ENCODE results near the gene SLX4.

The SLX4 gene

DNA sequence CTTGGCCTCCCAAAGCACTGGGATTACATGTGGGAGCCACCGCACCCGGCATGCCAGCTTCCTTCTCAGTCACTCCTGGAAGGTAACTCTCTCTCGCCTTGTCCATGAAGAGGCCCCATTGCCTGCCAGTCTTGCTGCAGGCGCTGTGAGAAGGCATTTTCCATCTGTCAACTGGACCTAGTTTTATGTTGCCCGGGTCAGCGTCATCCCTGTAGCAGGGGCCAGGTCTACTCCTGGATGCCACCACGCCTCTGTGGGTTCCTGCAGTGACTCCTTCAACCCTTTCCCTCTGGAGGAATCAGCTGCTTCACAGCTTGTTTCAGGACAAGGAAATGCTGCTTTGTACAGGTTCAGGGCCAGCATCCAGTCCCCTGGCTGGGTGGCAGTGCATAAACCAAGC, 31.6 kb downstream of the SLX4 start:
- no peak for DNase-seq

DNA sequence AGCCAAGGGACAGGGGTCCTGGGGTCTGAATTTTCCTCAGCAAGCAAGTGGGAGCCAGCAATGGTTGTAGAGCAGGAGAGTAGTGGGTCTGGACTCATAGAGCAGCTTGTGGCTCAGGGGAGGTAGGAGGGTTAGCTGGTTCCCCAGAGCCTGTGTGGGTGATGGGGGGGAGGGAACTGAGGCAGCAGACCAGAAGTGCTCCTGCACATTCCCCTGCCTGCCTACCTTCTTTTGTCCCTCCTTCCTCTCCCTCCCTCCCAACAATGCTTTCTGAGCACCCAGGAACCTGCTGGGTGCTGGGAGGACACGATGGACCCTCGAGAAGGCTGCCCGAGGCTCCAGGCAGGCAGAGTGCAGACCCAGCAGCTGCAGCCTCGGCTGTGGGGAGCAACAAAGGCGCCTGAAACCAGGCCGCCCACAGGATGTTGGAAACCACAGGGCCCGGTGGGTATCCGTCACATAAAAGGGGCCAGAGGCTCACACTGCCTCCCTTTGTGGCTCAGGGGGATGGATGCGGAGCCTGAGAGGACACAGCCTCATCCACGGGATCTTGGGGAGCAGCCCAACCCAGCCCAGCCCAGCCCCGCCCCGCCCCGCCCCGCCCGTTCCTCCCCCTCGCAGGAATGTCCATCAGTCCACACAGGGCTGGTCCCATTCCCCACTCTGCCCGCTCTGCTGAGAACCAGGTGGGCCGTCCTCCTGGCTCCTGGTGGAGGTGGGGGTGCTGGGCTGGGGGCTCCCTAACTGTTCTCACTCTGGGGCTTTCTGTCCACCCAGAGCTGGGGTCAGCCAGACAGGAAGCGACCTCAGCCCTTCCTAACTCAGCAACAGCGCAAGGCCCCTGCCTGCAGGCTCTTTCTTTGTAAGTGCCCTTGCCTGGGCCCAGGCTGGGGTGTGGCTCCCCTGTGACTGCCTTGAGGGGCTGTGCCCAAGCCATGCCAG, 32.5 kb downstream of the SLX4 start:
- DNase-seq: peak; percentile 71

DNA sequence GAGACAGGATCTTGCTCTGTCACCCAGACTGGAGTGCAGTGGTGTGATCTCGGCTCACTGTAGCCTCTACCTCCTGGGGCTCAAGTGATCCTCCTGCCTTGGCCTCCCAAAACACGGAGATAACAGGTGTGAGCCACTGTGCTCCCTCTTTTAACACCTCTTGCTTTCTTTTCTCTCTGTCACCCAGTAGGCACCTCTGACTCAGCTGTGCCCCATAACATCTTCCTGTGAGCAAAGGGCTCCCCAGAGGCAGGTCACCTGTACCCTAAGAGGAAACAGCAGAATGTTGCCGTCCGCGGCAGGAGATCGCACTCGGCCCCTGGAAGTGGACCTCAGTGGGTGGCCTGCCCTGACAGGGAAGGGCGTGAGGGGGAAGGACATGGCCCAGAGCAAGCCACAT, 33.3 kb downstream of the SLX4 start:
- peak; percentile 71 for DNase-seq

DNA sequence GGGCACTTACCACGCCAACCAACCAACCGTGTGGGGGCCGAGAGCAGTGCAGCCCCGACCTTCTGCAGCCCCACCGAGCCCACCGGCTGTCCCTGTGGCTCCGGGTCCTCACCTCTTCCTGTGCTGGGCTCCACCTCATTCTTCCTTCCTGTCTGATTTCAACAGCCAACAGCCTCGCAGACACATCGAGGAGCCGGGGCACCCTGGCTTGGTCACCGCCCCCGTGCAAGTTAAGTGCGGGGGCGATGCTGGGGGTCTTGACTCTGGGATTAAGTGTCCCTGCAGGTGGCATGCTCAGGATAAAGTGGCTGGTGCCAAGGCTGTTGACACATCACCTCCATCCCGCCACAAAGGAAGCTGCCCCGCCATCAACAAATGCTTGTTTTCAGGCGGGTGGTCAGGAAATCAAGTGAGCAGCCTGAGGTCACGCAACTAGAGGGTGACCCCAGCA, 34.1 kb downstream of the SLX4 start, which contains the start of gene NLRC3:
TSS of gene NLRC3 (minus strand) at position 102 of the 451 bp plus-strand sequence. CDS start 12,367 bp downstream, outside the sequence.
- peak; percentile 74 for DNase-seq

DNA sequence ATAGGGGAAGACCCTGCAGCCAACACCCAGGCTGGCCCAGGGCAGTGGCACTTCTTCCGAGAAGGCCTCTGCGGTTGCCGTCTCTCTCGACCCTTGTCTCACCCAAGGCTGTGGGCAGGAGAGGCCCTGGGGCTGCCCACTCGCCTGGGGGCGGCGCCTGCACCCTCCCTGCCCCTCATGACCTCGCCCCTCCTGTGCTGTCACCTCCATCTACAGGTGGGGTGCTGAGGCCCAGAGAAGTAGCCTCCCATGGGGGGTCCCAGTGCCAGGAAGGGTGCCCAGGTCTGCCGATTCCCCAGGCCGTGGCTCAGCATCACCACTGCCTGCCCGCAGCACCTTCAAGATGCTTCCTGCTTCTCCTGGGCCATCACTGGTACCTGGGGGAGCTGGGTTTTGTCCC, 35.2 kb downstream of the SLX4 start:
- DNase-seq: peak; percentile 54

DNA sequence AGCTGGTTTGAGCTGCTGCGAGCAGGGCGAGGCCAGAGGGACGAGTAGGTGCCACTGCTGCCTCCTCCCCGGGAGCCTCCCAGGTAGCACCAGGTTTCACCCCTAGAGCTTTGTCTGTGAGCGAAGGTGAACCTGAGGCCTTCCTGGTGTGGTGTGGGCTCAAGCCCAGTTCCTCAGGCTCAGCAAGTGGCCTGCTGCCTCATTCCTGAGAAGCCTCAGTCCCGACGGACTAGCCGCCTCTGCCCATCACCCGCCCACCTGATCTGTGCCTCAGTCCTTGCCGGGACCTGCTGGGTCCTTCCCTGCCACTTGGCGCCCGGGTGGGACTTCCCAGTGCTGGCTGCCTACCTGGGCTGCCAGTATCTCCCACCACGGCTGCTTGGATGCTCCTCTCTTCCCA, 35.9 kb downstream of the SLX4 start:
- DNase-seq: no peak

DNA sequence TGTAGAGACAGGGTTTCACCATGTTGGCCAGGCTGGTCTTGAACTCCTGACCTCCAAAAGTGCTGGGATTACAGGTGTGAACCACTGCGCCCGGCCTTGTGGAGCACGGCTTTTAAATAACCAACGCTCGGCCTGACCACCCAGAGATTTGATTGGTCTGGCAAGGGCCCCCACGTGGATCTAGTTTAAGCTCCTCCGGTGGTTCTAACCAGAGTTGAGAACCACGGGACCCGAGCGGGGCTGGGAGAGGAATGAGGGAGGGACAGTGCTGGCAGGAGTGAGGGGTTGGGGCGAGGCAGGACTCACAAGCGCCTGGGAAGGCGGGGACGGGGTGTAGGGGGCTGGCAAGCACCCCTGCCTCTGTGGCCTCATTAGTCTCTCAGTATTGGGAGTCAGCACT, 37.2 kb downstream of the SLX4 start:
- DNase-seq: no peak

DNA sequence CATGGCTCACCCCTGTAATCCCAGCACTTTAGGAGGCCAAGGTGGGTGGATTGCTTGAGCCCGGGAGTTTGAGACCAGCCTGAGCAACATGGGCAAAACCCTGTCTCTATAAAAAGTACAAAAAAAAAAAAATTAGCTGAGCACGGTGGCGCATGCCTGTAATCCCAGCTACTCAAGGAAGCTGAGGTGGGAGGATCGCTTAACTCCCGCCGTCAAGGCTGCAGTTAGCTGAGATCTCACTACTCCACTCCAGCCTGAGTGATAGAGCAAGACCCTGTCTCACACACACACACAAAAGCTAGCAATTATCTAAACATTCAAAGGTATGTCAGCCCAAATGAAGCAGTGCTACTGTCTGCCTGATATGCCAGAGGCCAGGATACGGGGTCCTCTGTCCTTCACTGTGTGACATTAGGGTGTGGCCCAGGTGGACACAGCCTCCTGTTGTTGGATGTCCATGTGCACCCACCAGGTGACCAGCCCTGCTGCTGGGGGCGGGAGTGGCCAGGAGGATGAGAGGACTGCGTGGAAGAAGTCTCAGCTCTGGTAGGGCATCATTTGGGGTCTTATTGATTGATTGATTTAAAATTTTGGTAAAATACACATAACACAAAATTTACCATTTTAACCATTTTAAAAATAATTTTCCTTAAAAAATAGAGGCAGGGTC, 38.1 kb downstream of the SLX4 start:
- no peak for DNase-seq

DNA sequence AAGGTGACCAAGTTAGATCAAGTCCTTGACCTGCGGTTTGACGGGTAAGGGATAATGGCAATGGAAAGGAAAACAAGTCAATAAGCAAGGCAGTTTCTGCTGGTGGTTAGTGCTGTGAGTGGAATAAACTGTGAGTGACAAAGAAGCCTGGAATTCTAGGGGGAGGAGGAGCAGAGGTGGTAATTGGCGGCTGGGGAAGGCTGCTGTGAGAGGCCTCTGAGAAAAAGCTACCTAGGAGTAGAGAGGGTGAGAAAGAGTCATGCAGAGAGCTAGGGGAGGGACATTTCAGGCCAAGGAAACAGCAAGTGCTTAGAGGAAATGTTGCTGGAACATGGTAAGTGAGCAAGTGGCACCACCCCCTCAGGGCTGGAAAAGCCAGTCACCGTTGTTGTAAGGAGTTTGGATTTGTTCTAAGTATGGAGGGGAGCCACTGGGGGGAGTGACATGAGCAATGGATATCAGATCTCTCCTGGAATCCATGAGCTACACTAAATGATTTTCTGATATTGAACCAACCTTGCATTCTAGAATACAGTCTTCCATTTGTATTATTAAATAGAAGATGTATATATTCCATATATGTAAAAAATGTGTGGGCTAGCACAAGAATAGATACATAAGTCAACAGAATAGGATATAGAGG, 40.9 kb downstream of the SLX4 start:
- no peak for DNase-seq

DNA sequence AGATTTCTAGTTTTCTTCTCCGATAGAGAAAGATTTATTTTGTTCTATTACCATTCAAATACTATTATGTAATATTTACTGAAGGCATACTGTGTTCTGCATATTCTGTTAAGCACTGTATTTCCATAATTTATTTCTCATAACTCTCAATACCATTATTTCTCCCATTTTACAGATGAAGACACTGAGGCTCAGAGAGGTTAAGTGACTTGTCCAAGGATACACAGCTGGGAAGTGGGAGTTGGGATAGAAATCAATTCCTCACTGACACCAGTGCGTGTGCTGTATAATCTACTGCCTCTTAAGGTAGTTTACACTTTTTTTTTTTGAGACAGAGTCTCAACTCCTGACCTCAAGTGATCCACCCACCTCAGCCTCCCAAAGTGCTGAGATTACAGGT, 41.6 kb downstream of the SLX4 start:
- no peak for DNase-seq

DNA sequence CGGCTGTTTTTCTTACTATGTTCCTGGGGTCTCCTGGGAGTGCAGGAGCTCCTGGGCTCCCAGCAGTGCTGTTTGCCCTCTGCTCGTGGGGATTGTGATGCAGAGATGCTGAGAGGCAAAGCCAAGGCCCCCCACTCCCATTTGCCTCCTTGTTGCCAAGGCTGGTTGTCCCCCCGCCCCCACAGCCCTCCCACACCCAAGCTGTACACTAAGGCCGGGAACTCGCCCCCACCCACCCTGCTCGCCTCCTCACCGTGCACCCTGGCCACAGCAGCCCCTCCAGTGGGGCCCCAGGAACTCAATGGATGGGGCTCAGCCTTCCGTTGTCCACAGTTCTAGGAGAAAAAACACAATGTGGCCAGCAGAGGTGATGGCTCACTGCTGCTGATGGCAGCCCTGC, 44.4 kb downstream of the SLX4 start:
- DNase-seq: no peak

DNA sequence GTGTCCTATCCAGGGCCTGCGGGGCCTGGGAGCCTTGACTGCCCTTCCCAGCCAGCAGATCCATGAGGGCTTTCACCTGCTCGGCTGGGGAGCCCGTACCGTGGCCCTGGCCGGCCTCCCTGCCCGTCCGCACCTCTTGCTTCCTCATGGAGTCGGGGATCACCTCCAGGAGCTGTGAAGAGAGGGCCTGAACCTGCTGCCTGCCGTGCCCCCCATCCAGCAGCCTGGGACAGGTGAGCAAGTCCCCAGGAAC, 46.6 kb downstream of the SLX4 start:
- no peak for DNase-seq

DNA sequence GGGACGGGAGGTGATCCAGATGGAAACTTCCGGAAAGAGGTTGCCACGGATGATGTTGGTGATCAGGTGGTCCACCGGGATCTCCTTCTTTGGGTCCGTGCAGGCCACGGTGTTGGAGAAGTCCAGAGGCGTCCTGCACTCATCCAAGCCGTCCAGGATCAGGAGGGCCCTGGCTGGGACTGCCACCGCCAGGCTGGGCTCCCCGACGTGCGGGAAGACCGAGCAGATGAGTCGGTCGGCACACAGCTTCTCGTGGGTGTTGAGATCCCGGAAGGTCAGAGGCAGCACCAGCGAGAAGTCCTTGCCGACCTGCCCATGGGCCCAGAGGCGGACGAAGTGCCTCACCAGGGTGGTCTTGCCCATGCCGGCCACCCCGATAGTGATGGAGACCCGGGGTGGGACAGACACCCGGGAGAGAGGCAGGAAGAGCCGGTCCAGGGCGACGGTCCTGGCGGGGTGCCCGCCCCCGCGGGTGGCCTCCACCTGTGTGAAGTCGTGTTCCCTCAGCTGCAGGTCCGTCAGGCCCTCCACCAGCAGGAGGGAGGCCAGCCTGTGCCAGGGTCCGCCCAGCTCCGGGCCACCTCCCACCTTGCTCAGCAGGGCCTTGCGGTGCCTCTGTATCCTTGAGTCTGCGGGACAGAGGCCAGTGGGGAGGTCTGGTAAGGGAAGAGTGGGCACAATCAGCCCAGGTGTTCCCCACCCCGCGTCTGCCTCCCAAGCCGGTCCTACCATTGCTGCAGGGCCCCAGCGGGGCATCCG, 47.1 kb downstream of the SLX4 start:
- no peak for DNase-seq

DNA sequence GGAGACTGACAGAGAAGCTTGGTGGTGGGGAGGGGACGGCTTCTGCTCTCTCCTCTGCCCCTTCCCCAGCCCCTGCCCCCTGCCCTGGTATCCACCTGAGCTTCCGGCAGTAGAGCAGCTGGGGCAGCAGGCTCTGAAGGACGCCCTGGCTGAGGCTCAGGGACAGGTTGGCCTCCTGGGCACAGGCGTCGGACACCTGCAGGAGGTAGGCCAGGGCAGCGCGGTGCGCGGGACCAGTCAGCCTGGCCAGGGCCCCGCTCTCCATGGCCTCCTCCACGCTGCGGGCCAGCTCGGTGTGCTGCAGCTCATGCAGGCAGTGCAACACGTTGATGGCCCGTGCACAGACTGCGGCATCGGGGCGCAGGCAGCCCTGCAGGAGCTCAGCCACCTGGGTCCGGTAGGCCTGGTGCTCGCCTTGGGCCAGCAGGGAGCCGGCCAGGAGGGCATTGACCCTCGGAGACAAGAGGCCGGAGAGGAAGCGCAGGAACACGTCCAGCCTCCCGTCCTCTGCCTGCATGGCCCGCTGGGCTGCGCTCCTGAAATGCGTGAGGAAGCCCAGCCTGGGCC, 48.4 kb downstream of the SLX4 start:
- DNase-seq: no peak

DNA sequence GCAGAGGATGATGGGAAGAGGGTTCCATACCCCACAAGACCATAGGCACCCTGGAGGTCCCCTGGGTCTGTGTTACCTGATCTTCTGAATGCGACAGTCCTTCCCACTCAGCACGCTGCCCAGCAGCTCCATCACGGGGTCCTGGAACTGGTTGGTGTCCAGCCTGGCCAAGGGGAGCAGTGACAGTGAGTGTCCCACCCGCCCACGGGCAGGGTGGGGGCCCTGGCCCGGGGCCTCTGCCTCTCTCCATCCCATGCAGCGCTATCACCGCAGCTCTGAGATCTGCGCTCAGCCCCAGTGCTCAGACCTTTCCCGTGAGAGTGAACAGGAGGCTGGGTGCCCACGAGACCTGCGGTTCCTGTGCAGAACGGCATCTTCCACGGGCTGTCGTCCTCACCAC, 49.8 kb downstream of the SLX4 start:
- DNase-seq: no peak

DNA sequence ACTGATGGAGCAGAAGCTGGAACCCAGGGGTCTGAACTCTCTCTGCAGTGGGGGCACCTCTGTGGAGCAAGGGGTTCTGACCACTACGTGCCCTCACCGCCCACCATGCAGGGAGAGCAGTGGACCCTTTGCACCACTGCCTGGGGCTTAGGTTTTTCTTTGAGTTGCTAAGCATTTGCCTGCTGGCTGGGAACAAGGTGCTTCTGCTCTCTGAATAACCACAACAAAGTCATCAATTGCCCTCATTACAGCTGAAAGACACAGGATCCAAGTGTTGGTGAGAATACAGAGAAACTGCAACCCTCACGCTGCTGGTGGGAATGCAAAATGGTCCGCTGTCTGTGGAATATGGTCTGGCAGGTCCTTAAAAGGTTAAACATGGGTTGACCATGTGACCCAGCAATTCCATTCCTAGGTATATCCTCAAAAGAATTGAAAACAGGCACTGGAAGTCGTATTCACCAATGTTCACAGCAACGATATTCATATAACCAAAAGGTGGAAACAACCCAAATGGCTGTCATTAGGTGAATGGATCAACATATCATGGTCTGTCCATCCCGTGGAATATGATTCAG, 57.0 kb downstream of the SLX4 start:
- no peak for DNase-seq

DNA sequence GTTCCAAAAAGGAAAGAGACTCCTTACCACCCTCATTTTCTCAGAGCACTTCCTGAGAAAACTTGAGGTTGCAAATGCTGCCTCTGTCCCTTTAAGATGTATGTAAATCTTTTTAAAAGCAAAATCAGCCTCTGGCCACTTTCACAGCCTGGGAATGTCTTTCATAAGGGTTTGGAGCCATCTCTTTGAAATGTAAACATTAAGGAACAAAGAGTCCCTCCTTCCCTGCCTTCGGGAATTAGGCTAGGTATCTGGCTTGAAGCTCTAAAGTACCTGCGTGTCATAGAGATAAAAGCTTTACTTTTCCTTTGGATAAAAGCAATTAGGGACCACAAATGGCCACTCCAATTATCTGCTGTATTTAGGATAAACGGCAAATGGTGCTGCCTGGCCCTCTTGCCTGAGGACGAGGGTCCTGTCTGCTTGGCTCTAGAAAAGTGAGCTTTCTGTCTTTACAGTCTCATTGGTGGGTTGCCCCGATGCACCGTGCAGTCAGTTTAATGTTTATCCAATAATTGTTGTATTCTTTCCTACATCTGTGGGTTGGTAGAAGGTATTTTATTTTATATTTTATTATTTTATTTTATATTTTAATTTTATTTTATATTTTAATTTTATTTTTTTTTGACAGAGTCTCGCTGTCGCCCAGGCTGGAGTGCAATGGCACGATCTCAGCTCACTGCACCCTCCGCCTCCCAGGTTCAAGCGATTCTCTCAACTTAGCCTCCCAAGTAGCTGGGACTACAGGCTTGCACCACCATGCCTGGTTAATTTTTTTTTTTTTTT, 58.1 kb downstream of the SLX4 start:
- DNase-seq: no peak

DNA sequence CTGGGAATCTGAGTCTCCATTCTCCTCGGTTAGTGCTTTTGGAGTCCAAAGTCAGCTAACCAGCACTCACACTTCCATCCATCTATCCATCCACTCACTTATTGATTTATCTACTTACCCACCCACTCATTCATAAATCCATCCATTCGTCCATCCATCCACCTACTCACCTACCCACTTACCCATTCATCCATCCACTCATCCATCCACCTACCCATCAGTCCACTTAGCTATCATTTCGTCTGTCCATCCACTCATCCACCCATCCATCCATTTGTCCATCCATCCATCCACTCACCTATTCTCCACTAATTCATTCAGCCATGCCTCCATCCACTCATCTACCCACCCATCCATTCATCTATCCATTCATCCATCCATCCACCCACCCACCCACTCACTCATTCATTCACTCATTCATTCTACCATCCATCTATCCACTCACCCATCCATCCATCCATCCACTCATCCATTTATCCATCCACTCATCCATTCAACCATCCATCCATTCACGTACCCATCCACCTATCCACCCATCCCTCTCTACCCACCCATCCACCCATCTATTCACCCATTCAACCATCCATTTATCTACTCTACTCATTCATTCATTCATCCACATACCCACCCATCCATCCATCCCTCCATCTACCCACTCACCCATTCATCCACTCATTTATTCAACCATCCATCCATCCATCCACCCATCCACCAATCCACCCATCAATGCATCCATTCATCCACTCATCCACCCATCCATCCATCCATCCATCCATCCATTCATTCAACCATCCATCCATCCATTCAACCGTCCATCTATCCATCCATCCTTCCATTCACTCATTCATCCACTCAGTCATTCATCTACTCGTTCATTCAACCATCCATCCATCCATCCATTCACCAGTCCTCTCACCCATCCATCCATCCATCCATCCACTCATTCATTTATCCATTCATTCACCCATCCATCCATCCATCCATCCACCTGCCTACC, 60.3 kb downstream of the SLX4 start:
- no peak for DNase-seq

DNA sequence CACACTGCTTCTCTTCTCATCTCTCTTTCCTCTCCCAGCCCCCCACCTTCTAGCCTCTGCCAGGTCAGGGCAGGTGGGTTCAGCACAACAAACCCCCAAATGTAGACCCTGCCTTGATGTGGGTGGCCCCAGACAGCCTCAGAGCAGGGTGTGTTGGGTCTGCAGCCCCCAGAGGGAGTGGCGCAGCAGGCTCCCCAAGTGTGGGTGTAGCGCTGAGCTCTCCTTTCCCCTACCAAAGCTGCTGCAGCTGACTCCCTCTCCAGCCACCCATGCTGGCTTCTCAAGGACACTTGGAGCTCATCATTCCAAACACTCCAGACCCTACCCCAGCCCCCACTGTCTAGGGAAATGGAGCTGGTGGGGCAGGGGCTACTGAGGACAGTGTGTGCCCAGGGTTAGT, 61.5 kb downstream of the SLX4 start:
- no peak for DNase-seq

DNA sequence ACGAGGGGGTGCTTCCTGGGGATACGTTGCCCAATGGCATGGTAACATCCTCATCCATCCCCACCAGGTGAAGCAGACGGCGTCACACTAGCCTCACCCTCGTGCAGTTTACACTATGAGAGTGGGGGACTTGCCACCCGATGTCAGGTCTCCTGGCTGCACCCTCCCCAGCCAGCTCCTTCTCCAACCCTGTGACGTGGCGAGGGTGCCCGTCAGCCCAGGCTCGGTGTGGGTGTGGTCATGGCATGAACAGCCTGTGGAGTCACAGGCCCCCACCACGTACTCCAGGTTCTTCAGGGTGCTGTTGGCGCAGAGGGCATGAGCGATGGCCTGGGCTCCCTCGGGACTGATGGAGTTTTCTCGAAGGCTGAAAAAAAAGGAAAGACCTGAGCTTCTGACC, 62.5 kb downstream of the SLX4 start:
- DNase-seq: no peak

All from CD4-positive, alpha-beta T cell treated with Interleukin-6 for 4 hours (primary cell).